ENCODE results near the gene PLAC8. TPM values are rescaled to one million over a fixed set of nuclear protein-coding genes. Genes with fewer than 3 reads are reported as not detected.

The PLAC8 gene
- total RNA-seq, 4 donors from 2014 or later, result 0.39 to 0.88 TPM; not detected in 2

GRCh38 chr4:83118869-83119268 lies 4.3 kb upstream of the PLAC8 start:
- H3K4me3 ChIP-seq (ENCODE audit: low read depth, poor library complexity, severe bottlenecking), result no peak overlapping the region
- TF ChIP-seq POLR2A (IDR thresholded peaks at IDR 0.05), result no peak
- no peak for TF ChIP-seq CTCF (IDR thresholded peaks at IDR 0.05)
- no peak for DNase-seq (ENCODE audit: low spot score in 2 of 2)
- intact Hi-C loops (cut with DNase I; ENCODE audit: low total_unique reads), result no loop called here
- 74 to 80% methylated on average over 2 of the region's 2 CpGs for WGBS, 2 donors

- TF ChIP-seq CTCF (IDR thresholded peaks at IDR 0.05) (no peak), POLR2A (IDR thresholded peaks at IDR 0.05) (no peak)
- no peak for DNase-seq (ENCODE audit: low spot score in 2 of 2)
- intact Hi-C loops (cut with DNase I; ENCODE audit: low total_unique reads), result no loop called here
- 78% methylated on average over 8 of the region's 8 CpGs for WGBS, 2 donors
- H3K4me3 ChIP-seq (ENCODE audit: low read depth, poor library complexity, severe bottlenecking), result no peak overlapping the region
Measured at GRCh38 chr4:83115656-83116285, 1.2 kb upstream of the PLAC8 start.

- DNase-seq (ENCODE audit: low spot score in 2 of 2), result no peak
- H3K4me3 ChIP-seq (ENCODE audit: low read depth, poor library complexity, severe bottlenecking), result no peak overlapping the region
- no peak for TF ChIP-seq POLR2A (IDR thresholded peaks at IDR 0.05)
- no peak for TF ChIP-seq CTCF (IDR thresholded peaks at IDR 0.05)
- intact Hi-C loops (cut with DNase I; ENCODE audit: low total_unique reads), result no loop called here
Measured at GRCh38 chr4:83115000-83115399, 471 bp upstream of the PLAC8 start.

GRCh38 chr4:83113429-83113786 lies 1.1 kb downstream of the PLAC8 start:
- intact Hi-C loops (cut with DNase I; ENCODE audit: low total_unique reads), result no loop called here
- WGBS, 2 donors, result 45 to 56% methylated on average over 3 of the region's 3 CpGs
- H3K4me3 ChIP-seq (ENCODE audit: low read depth, poor library complexity, severe bottlenecking), result no peak overlapping the region
- no peak for DNase-seq (ENCODE audit: low spot score in 2 of 2)
- TF ChIP-seq POLR2A (IDR thresholded peaks at IDR 0.05) (no peak), CTCF (IDR thresholded peaks at IDR 0.05) (no peak)

GRCh38 chr4:83112678-83113428 lies 1.7 kb downstream of the PLAC8 start:
- TF ChIP-seq CTCF (IDR thresholded peaks at IDR 0.05) (no peak), POLR2A (IDR thresholded peaks at IDR 0.05) (no peak)
- intact Hi-C loops (cut with DNase I; ENCODE audit: low total_unique reads), result no loop called here
- DNase-seq (ENCODE audit: low spot score in 2 of 2), result no peak
- WGBS, 2 donors, result 82 to 85% methylated on average over 16 of the region's 16 CpGs
- H3K4me3 ChIP-seq (ENCODE audit: low read depth, poor library complexity, severe bottlenecking), result no peak overlapping the region
